Activated T-helper 9 cell treated with anti-CD3 and anti-CD28 coated beads, Interleukin-2, amount 50 U/mL, for 16 hours (primary cell): ENCODE data around the gene PKD1.
"Not testable (repeated sequence)": the region's sequence is repeated elsewhere in the genome, so short reads cannot be mapped to it uniquely, and the experiment has no call there.

ENCODE experiments used
- DNase-seq: peaks from one replicate; pipeline ENCODE4 v3.0.0-alpha.2; 2020; ENCODE audit warnings: low read depth

The PKD1 gene

GRCh38 chr16:2107121-2107790 lies 28.4 kb downstream of the PKD1 start:
- not testable (repeated sequence) for DNase-seq

GRCh38 chr16:2106211-2106610 lies 29.5 kb downstream of the PKD1 start:
- DNase-seq: not testable (repeated sequence)

- not testable (repeated sequence) for DNase-seq
Observed at GRCh38 chr16:2105769-2106168, 29.9 kb downstream of the PKD1 start.

- DNase-seq: not testable (repeated sequence)
Observed at GRCh38 chr16:2105291-2105690, 30.4 kb downstream of the PKD1 start.

GRCh38 chr16:2104464-2104863 lies 31.2 kb downstream of the PKD1 start:
- DNase-seq: not testable (repeated sequence)

GRCh38 chr16:2102471-2102870 lies 33.2 kb downstream of the PKD1 start:
- DNase-seq: no peak

- DNase-seq: not testable (repeated sequence)
Observed at GRCh38 chr16:2101581-2101980, 34.1 kb downstream of the PKD1 start.

- not testable (repeated sequence) for DNase-seq
Observed at GRCh38 chr16:2097689-2098088, 38.0 kb downstream of the PKD1 start.

- DNase-seq: no peak
Observed at GRCh38 chr16:2096853-2097595, 38.7 kb downstream of the PKD1 start.

GRCh38 chr16:2095918-2096582 lies 39.6 kb downstream of the PKD1 start:
- DNase-seq: no peak

- DNase-seq: no peak
Observed at GRCh38 chr16:2095315-2095853, 40.3 kb downstream of the PKD1 start.

GRCh38 chr16:2093793-2094192 lies 41.9 kb downstream of the PKD1 start:
- no peak for DNase-seq

GRCh38 chr16:2092866-2093265 lies 42.8 kb downstream of the PKD1 start:
- DNase-seq: no peak

- DNase-seq: no peak
Observed at GRCh38 chr16:2092256-2092620, 43.5 kb downstream of the PKD1 start.

- no peak for DNase-seq
Observed at GRCh38 chr16:2091547-2092255, 44.0 kb downstream of the PKD1 start.

- no peak for DNase-seq
Observed at GRCh38 chr16:2090777-2091546, 44.7 kb downstream of the PKD1 start.

GRCh38 chr16:2090481-2090776 lies 45.3 kb downstream of the PKD1 start:
- no peak for DNase-seq

- no peak for DNase-seq
Observed at GRCh38 chr16:2089706-2090480, 45.8 kb downstream of the PKD1 start.

- no peak for DNase-seq
Observed at GRCh38 chr16:2088759-2089358, 46.8 kb downstream of the PKD1 start.
